ENCODE measurements around the gene NUP85. TPM values are rescaled to one million over a fixed set of nuclear protein-coding genes. Genes with fewer than 3 reads are reported as not detected.
A peak's percentile ranks its signal among the peaks of the same experiment; 100 is the strongest.

NUP85 gene
- polyA plus RNA-seq, 1 of the 3 experiments (the other 2 are of a cell fraction), result 80.5 TPM

GRCh38 chr17:75270218-75270965, 64.9 kb downstream of the NUP85 start (continued):
- TF ChIP-seq NFIC (IDR thresholded peaks at IDR 0.05; ENCODE audit: borderline replicate concordance) (no peak), RAD21 (IDR thresholded peaks at IDR 0.05; ENCODE audit: low read length) (peak; percentile 71), USF2 (IDR thresholded peaks at IDR 0.05; ENCODE audit: borderline replicate concordance, low read depth, low read length) (no peak), TCF12 (IDR thresholded peaks at IDR 0.05) (no peak), CTCF (IDR thresholded peaks at IDR 0.05) (peak; percentile 59), FOXM1 (IDR thresholded peaks at IDR 0.05; ENCODE audit: low read depth) (no peak), EP300 (IDR thresholded peaks at IDR 0.05; ENCODE audit: borderline replicate concordance in 1 of 2, low read depth in 1 of 2, low read length in 1 of 2) (no peak), CHD2 (IDR thresholded peaks at IDR 0.05; ENCODE audit: low read length, partially characterized antibody) (peak; percentile 32), SIN3A (IDR thresholded peaks at IDR 0.05; ENCODE audit: borderline replicate concordance, low read depth, low read length) (0 out of 2 replicates have a peak, but pooled peaks have one; percentile 67)

- Histone ChIP-seq H3K4me1 (ENCODE audit: control insufficient read depth in 1 of 2, insufficient read depth in 2 of 2, low read depth in 1 of 2, low read length in 1 of 2) (peaks cover 24 to 44% of the 10 kb centered on the region in 2 experiments; a peak in 3 of 4 replicates), H3K9ac (peak within 1 kb of the TSS; percentile 85), H3K4me3 (ENCODE audit: low read depth in 2 of 2, low read length in 1 of 2) (peak within 1 kb of the TSS; percentile 74 to 82), H3K9me2 (no peaks in the 10 kb centered on the region), H4K20me1 (ENCODE audit: insufficient read depth) (no peaks in the 10 kb centered on the region), H3K4me2 (peak within 1 kb of the TSS; percentile 100), H3K27me3 (ENCODE audit: insufficient read depth) (no peaks in the 10 kb centered on the region), H2AFZ (ENCODE audit: low read depth) (peak within 1 kb of the TSS; percentile 100), H3K36me3 (replicated peaks in 1 of 2; ENCODE audit: control insufficient read depth in 1 of 2, insufficient read depth in 2 of 2, low read length in 1 of 2) (peaks cover 7 to 13% of the 10 kb centered on the region in 2 experiments), H3K27ac (ENCODE audit: low read depth in 2 of 2, low read length in 1 of 2) (peak within 1 kb of the TSS; percentile 74 to 97), H3K79me2 (ENCODE audit: insufficient read depth) (peaks cover 9% of the 10 kb centered on the region), H3F3A (replicated peaks; ENCODE audit: insufficient read depth) (peaks cover 6% of the 10 kb centered on the region), H3K9me3 (no peaks in the 10 kb centered on the region)
- TF ChIP-seq GATA2 (CRISPR knock-in tag; IDR thresholded peaks at IDR 0.05) (no peak), POLR2AphosphoS5 (IDR thresholded peaks at IDR 0.05; ENCODE audit: low read depth, low read length) (no peak; the same call in 1 of the 2 replicates), NRF1 (IDR thresholded peaks at IDR 0.05; ENCODE audit: low read depth, low read length) (peak; percentile 41), NFIC (IDR thresholded peaks at IDR 0.05; ENCODE audit: borderline replicate concordance) (no peak), EP300 (IDR thresholded peaks at IDR 0.05; ENCODE audit: borderline replicate concordance in 1 of 2, low read depth in 1 of 2, low read length in 1 of 2) (no peak)
- ChIA-PET POLR2A (interaction anchor here (0.7 to 5.3 kb wide), 14 partner anchors 9 to 398 kb away, joined by 3 to 67 read pairs (median 5); partner anchors contain the start of genes GGA3, GRB2, MRPL58 and MRPS7), CTCF (interaction anchor here (0.5 to 6.8 kb wide), 66 partner anchors 10 to 557 kb away, joined by 3 to 102 read pairs (median 4); partner anchors contain the start of genes ATP5PD, GGA3, GRB2 and KCTD2)
- DNase-seq, result no peak
- no CpG with 5 or more reads among the region's 39 CpGs for WGBS (ENCODE audit: low lambda C conversion rate)
Measured at GRCh38 chr17:75270966-75271232, 65.4 kb downstream of the NUP85 start, which contains the start of gene MIF4GD. MIF4GD (minus strand) TSS chr17:75271231; CDS start chr17:75270195, 1,036 bp downstream.

All from SK-N-SH (cell line).